ENCODE data around the gene SORCS2.

- TF ChIP-seq CTCF (IDR thresholded peaks at IDR 0.05 in 4 of 5, conservative IDR thresholded peaks at IDR 0.05 in 1 of 5) (no peak), POLR2A (IDR thresholded peaks at IDR 0.05) (no peak)
Measured at GRCh38 chr4:7771056-7771455, 578.7 kb downstream of the SORCS2 start.

Data from gastrocnemius medialis (tissue), 4 donors.